MM.1S (cell line): ENCODE results near the gene ZNF280C.

Experiments
- DNase-seq: peaks from one replicate; pipeline ENCODE4 v3.0.0-alpha.2; 2015
- H2AFZ ChIP-seq: fragments of 300-600 bp; sonication (generic); 2 replicates; pipeline ENCODE4 v1.6.0; 2016; ENCODE audit warnings: antibody characterized with exemption, low read length
- H3F3A ChIP-seq: fragments of 300-600 bp; sonication (generic); 2 replicates; pipeline ENCODE4 v1.6.1; 2016; ENCODE audit warnings: mild to moderate bottlenecking, antibody characterized with exemption, low read length, moderate library complexity, mixed read lengths; ENCODE audit not compliant: insufficient read depth
- H3K27ac ChIP-seq: fragments of 300-600 bp; sonication (generic); 2 replicates; pipeline ENCODE4 v1.5.1; 2016; ENCODE audit warnings: mild to moderate bottlenecking, low read length
- H3K27me3 ChIP-seq: fragments of 300-600 bp; sonication (generic); replicated peaks from 2 replicates; pipeline ENCODE4 v1.6.0; 2016; ENCODE audit warnings: low read length; ENCODE audit not compliant: insufficient read depth
- H3K36me3 ChIP-seq: fragments of 300-600 bp; sonication (generic); replicated peaks from 2 replicates; pipeline ENCODE4 v1.6.1; 2016; ENCODE audit warnings: mild to moderate bottlenecking, low read length, mixed read lengths; ENCODE audit not compliant: insufficient read depth
- H3K4me1 ChIP-seq: fragments of 300-600 bp; sonication (generic); 2 replicates; pipeline ENCODE4 v1.6.1; 2016; ENCODE audit warnings: low read length, mixed read lengths
- H3K4me2 ChIP-seq: fragments of 300-600 bp; sonication (generic); 2 replicates; pipeline ENCODE4 v1.6.0; 2016; ENCODE audit warnings: low read depth, low read length
- H3K4me3 ChIP-seq: fragments of 300-600 bp; sonication (generic); 2 replicates; pipeline ENCODE4 v1.5.1; 2016; ENCODE audit warnings: low read length, mixed read lengths
- H3K79me2 ChIP-seq: fragments of 300-600 bp; sonication (generic); 2 replicates; pipeline ENCODE4 v1.6.1; 2016; ENCODE audit warnings: mixed run types, low read length, mixed read lengths
- H3K9ac ChIP-seq: fragments of 300-600 bp; sonication (generic); 2 replicates; pipeline ENCODE4 v1.6.1; 2016; ENCODE audit warnings: low read length, mixed read lengths
- H3K9me2 ChIP-seq: fragments of 300-600 bp; sonication (generic); replicated peaks from 2 replicates; pipeline ENCODE4 v1.6.1; 2016; ENCODE audit warnings: mild to moderate bottlenecking, low read length, mixed read lengths; ENCODE audit not compliant: insufficient read depth
- H3K9me3 ChIP-seq: fragments of 300-600 bp; sonication (generic); replicated peaks from 2 replicates; pipeline ENCODE4 v1.6.1; 2016; ENCODE audit warnings: mild to moderate bottlenecking, low read length, mixed read lengths; ENCODE audit not compliant: insufficient read depth
- H4K20me1 ChIP-seq: fragments of 300-600 bp; sonication (generic); 2 replicates; pipeline ENCODE4 v1.6.1; 2016; ENCODE audit warnings: mild to moderate bottlenecking, low read length, moderate library complexity, mixed read lengths; ENCODE audit not compliant: insufficient read depth
- CTCF ChIP-seq: fragments of 300-600 bp; sonication (generic); IDR thresholded peaks from 2 replicates; pipeline ENCODE4 v1.5.1; 2016; ENCODE audit warnings: antibody characterized with exemption, low read length, mixed read lengths
- EZH2 ChIP-seq: fragments of 300-600 bp; sonication (generic); optimal IDR thresholded peaks from 2 replicates; pipeline ENCODE3; 2017; ENCODE audit warnings: low read depth, mild to moderate bottlenecking, antibody characterized with exemption, low read length, mixed read lengths
- EZH2phosphoT487 ChIP-seq: fragments of 300-600 bp; sonication (generic); IDR thresholded peaks from 2 replicates; pipeline ENCODE4 v1.6.1; 2018; ENCODE audit warnings: antibody characterized with exemption, low read length

The ZNF280C gene

GRCh38 chrX:130268449-130269170, at the start of gene ZNF280C:
Gene ZNF280C (minus strand): TSS chrX:130268899. CDS start chrX:130260449, 8,450 bp downstream.
- peaks cover 20% of the 10 kb centered on the region for H3K79me2 ChIP-seq
- H3K4me1 ChIP-seq = peaks cover 4% of the 10 kb centered on the region; the same call in 1 of the 2 replicates
- H4K20me1 ChIP-seq = no peaks in the 10 kb centered on the region
- H2AFZ ChIP-seq = peak within 1 kb of the TSS; percentile 64
- peak within 1 kb of the TSS; percentile 83 for H3K27ac ChIP-seq
- no peaks in the 10 kb centered on the region for H3K36me3 ChIP-seq
- H3K9me3 ChIP-seq = no peaks in the 10 kb centered on the region
- peak within 1 kb of the TSS; percentile 81 for H3K4me2 ChIP-seq
- H3K27me3 ChIP-seq = no peaks in the 10 kb centered on the region
- H3K9ac ChIP-seq = peak within 1 kb of the TSS; percentile 71
- peak within 1 kb of the TSS; percentile 75 for H3K4me3 ChIP-seq
- peaks cover 6% of the 10 kb centered on the region for H3F3A ChIP-seq
- peak; percentile 33 for TF ChIP-seq CTCF
- TF ChIP-seq EZH2 = no peak
- TF ChIP-seq EZH2phosphoT487 = no peak
- DNase-seq = peak; percentile 93
- no peaks in the 10 kb centered on the region for H3K9me2 ChIP-seq

- H2AFZ ChIP-seq = no peak overlapping the region
- no peaks in the 10 kb centered on the region for H3K79me2 ChIP-seq
- H3K9me3 ChIP-seq = no peaks in the 10 kb centered on the region
- H3F3A ChIP-seq = no peaks in the 10 kb centered on the region
- no peaks in the 10 kb centered on the region for H3K9me2 ChIP-seq
- H3K9ac ChIP-seq = no peak overlapping the region
- no peaks in the 10 kb centered on the region for H4K20me1 ChIP-seq
- TF ChIP-seq EZH2phosphoT487 (no peak), CTCF (no peak), EZH2 (no peak)
- H3K27me3 ChIP-seq = no peaks in the 10 kb centered on the region
- H3K27ac ChIP-seq = no peak overlapping the region
- no peaks in the 10 kb centered on the region for H3K36me3 ChIP-seq
- H3K4me1 ChIP-seq = no peaks in the 10 kb centered on the region
- DNase-seq = no peak
- no peak overlapping the region for H3K4me2 ChIP-seq
- H3K4me3 ChIP-seq = no peak overlapping the region
These were observed 36.1 kb upstream of the ZNF280C start for GRCh38 chrX:130304587-130305368.

GRCh38 chrX:130301977-130302376, 33.3 kb upstream of the ZNF280C start:
- Histone ChIP-seq H3K4me1 (no peaks in the 10 kb centered on the region), H3F3A (no peaks in the 10 kb centered on the region), H3K27me3 (no peaks in the 10 kb centered on the region), H3K4me2 (no peak overlapping the region), H3K9me2 (no peaks in the 10 kb centered on the region), H2AFZ (no peak overlapping the region), H3K27ac (no peak overlapping the region), H3K79me2 (no peaks in the 10 kb centered on the region), H4K20me1 (no peaks in the 10 kb centered on the region), H3K36me3 (no peaks in the 10 kb centered on the region), H3K4me3 (no peak overlapping the region), H3K9me3 (no peaks in the 10 kb centered on the region), H3K9ac (no peak overlapping the region)
- TF ChIP-seq CTCF = no peak
- no peak for DNase-seq
